Measurements from ENCODE around the gene ADGRL2.

Gene ADGRL2

DNA sequence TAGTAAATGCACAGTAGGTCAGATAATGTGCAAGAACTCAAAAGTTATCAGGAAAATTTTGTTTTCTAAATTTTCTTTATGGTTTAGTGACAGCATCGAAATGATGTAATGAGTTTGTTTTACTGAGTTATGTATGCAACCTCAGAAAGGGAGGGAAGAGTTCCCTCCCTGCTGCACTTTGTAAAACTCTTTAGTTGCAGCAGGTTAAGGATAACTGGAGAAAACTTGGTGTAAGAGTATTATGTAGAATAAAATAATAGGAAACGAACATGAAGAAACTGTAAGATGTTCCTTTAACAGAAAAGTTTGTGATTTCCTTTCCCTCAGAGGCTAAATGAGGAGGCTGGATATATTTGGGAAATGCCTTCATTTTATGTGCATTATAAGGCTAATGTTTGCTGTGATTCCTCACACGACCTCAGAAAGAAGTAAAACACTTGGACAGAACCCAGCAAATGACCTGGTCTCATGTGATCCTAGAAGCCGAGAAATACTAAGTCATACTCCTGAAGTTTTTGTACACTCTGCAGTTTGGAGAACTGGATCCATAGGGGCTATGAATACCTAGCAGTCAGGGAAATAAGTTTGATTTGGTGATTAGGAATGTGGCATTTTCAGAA is 35.4 kb downstream of the ADGRL2 start (continued):
- TF ChIP-seq, protein P1, sequence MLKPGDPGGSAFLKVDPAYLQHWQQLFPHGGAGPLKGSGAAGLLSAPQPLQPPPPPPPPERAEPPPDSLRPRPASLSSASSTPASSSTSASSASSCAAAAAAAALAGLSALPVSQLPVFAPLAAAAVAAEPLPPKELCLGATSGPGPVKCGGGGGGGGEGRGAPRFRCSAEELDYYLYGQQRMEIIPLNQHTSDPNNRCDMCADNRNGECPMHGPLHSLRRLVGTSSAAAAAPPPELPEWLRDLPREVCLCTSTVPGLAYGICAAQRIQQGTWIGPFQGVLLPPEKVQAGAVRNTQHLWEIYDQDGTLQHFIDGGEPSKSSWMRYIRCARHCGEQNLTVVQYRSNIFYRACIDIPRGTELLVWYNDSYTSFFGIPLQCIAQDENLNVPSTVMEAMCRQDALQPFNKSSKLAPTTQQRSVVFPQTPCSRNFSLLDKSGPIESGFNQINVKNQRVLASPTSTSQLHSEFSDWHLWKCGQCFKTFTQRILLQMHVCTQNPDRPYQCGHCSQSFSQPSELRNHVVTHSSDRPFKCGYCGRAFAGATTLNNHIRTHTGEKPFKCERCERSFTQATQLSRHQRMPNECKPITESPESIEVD (tag by site-specific recombination; IDR thresholded peaks at IDR 0.05) = peak; percentile 97
- TF ChIP-seq, protein P2, sequence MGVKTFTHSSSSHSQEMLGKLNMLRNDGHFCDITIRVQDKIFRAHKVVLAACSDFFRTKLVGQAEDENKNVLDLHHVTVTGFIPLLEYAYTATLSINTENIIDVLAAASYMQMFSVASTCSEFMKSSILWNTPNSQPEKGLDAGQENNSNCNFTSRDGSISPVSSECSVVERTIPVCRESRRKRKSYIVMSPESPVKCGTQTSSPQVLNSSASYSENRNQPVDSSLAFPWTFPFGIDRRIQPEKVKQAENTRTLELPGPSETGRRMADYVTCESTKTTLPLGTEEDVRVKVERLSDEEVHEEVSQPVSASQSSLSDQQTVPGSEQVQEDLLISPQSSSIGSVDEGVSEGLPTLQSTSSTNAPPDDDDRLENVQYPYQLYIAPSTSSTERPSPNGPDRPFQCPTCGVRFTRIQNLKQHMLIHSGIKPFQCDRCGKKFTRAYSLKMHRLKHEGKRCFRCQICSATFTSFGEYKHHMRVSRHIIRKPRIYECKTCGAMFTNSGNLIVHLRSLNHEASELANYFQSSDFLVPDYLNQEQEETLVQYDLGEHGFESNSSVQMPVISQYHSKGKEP (tag by site-specific recombination; IDR thresholded peaks at IDR 0.05) = peak; percentile 70; the same call in 1 of the 2 replicates
- TF ChIP-seq ZNF664 (tag by site-specific recombination; IDR thresholded peaks at IDR 0.05) = no peak; the same call in 1 of the 2 replicates

DNA sequence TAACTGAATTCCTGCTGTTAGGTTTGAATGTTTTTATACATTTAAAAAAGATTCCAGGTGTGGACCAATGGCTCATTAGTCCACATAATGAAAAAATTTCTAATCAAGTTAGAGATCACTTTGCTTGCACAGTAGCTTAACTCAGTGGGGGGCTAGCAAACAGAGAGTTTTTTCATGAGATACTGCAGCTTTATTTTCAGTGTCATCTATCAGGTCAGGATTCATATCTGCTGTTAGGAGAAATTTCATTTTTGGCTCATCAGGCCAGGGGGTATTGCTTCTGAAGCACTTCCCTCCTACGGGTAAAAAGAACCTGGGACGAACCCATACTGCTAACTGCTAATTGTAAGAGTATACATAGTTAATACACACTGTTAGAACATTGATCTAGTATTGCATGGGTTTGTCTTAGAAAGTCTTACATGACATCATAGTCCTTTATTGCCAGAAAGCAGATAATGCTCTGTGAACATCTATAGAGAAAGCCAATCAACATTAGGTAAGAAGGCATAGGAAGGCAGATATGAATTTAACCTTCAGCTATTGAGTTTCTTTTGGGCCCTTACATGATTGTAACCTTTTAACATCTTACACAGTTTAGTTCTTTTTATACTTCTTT is 38.0 kb downstream of the ADGRL2 start:
- H3K9me3 ChIP-seq (ENCODE audit: control insufficient read depth, insufficient read depth, low read depth, low read length) = no peaks in the 10 kb centered on the region
- peaks cover 34% of the 10 kb centered on the region for H3K4me1 ChIP-seq (ENCODE audit: control insufficient read depth, insufficient read depth, low read length)
- H3K27ac ChIP-seq (ENCODE audit: extremely low read depth, low read depth, low read length) = no peak overlapping the region
- H3K36me3 ChIP-seq (ENCODE audit: control insufficient read depth in 2 of 2, insufficient read depth in 1 of 2, low read length in 2 of 2) = no peaks in the 10 kb centered on the region; a peak in 1 of 3 replicates
- ChIA-PET POLR2A (no interaction called here), CTCF (no interaction called here)
- no peak overlapping the region for H3K4me3 ChIP-seq (ENCODE audit: low read depth, low read length)
- no peak for TF ChIP-seq ZNF792 (tag by site-specific recombination; IDR thresholded peaks at IDR 0.05)
- TF ChIP-seq, protein P3, sequence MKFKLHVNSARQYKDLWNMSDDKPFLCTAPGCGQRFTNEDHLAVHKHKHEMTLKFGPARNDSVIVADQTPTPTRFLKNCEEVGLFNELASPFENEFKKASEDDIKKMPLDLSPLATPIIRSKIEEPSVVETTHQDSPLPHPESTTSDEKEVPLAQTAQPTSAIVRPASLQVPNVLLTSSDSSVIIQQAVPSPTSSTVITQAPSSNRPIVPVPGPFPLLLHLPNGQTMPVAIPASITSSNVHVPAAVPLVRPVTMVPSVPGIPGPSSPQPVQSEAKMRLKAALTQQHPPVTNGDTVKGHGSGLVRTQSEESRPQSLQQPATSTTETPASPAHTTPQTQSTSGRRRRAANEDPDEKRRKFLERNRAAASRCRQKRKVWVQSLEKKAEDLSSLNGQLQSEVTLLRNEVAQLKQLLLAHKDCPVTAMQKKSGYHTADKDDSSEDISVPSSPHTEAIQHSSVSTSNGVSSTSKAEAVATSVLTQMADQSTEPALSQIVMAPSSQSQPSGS (tag by site-specific recombination; IDR thresholded peaks at IDR 0.05; ENCODE audit: low read depth) = peak; percentile 84
- TF ChIP-seq TCF7L2 (IDR thresholded peaks at IDR 0.05; ENCODE audit: borderline replicate concordance, low read depth, low read length) = no peak
- no peak for TF ChIP-seq ZNF791 (tag by site-specific recombination; IDR thresholded peaks at IDR 0.05)
- TF ChIP-seq KLF1 (tag by site-specific recombination; IDR thresholded peaks at IDR 0.05) = no peak
- no peak for TF ChIP-seq ZNF544 (tag by site-specific recombination; IDR thresholded peaks at IDR 0.05)
- peak; percentile 94 for TF ChIP-seq ZNF664 (tag by site-specific recombination; IDR thresholded peaks at IDR 0.05)
- TF ChIP-seq ZNF37A (tag by site-specific recombination; IDR thresholded peaks at IDR 0.05) = no peak
- TF ChIP-seq REPIN1 (tag by site-specific recombination; IDR thresholded peaks at IDR 0.05; ENCODE audit: low read depth) = no peak
- 0 out of 2 replicates have a peak, but pooled peaks have one; percentile 43 for TF ChIP-seq ZNF629 (tag by site-specific recombination; IDR thresholded peaks at IDR 0.05)
- no peak for TF ChIP-seq ZNF354C (tag by site-specific recombination; IDR thresholded peaks at IDR 0.05; ENCODE audit: borderline replicate concordance, low read depth)
- TF ChIP-seq ZNF514 (tag by site-specific recombination; IDR thresholded peaks at IDR 0.05) = no peak
- no peak for TF ChIP-seq ZNF501 (tag by site-specific recombination; IDR thresholded peaks at IDR 0.05)
- TF ChIP-seq ZEB2 (tag by site-specific recombination; IDR thresholded peaks at IDR 0.05) = no peak
- TF ChIP-seq PRDM1 (tag by site-specific recombination; IDR thresholded peaks at IDR 0.05) = 0 out of 2 replicates have a peak, but pooled peaks have one; percentile 14
- TF ChIP-seq, protein P4, sequence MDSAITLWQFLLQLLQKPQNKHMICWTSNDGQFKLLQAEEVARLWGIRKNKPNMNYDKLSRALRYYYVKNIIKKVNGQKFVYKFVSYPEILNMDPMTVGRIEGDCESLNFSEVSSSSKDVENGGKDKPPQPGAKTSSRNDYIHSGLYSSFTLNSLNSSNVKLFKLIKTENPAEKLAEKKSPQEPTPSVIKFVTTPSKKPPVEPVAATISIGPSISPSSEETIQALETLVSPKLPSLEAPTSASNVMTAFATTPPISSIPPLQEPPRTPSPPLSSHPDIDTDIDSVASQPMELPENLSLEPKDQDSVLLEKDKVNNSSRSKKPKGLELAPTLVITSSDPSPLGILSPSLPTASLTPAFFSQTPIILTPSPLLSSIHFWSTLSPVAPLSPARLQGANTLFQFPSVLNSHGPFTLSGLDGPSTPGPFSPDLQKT (IDR thresholded peaks at IDR 0.05; ENCODE audit: borderline replicate concordance, low read depth, low read length) = no peak
- 0 out of 2 replicates have a peak, but pooled peaks have one; percentile 23 for TF ChIP-seq ZBTB21 (tag by site-specific recombination; IDR thresholded peaks at IDR 0.05)
- TF ChIP-seq, protein P5, sequence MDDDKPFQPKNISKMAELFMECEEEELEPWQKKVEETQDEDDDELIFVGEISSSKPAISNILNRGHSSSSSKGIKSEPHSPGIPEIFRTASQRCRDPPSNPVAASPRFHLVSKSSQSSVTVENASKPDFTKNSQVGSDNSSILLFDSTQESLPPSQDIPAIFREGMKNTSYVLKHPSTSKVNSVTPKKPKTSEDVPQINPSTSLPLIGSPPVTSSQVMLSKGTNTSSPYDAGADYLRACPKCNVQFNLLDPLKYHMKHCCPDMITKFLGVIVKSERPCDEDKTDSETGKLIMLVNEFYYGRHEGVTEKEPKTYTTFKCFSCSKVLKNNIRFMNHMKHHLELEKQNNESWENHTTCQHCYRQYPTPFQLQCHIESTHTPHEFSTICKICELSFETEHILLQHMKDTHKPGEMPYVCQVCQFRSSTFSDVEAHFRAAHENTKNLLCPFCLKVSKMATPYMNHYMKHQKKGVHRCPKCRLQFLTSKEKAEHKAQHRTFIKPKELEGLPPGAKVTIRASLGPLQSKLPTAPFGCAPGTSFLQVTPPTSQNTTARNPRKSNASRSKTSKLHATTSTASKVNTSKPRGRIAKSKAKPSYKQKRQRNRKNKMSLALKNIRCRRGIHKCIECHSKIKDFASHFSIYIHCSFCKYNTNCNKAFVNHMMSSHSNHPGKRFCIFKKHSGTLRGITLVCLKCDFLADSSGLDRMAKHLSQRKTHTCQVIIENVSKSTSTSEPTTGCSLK (tag by site-specific recombination; IDR thresholded peaks at IDR 0.05) = no peak
- no peak for TF ChIP-seq ZXDB (tag by site-specific recombination; IDR thresholded peaks at IDR 0.05)
- TF ChIP-seq ZNF175 (tag by site-specific recombination; IDR thresholded peaks at IDR 0.05) = no peak
- TF ChIP-seq ZNF626 (tag by site-specific recombination; IDR thresholded peaks at IDR 0.05) = no peak
- no peak for TF ChIP-seq OVOL3 (tag by site-specific recombination; IDR thresholded peaks at IDR 0.05)
- TF ChIP-seq, protein P1 (tag by site-specific recombination; IDR thresholded peaks at IDR 0.05) = peak; percentile 54
- no peak for TF ChIP-seq ZNF596 (tag by site-specific recombination; IDR thresholded peaks at IDR 0.05)
